LNCaP clone FGC (cell line): ENCODE results near the gene SLC13A4.
A peak's percentile ranks its signal among the peaks of the same experiment; 100 is the strongest.

Experiments used
- DNase-seq: peaks from one replicate; pipeline ENCODE4 v3.0.0-alpha.2; 2011; ENCODE audit warnings: low read depth
- H3K4me3 ChIP-seq: 2 replicates; pipeline ENCODE4 v1.5.1; 2011; ENCODE audit warnings: mild to moderate bottlenecking, low read depth, low read length, control low read depth
- CTCF ChIP-seq: IDR thresholded peaks from 2 replicates; pipeline ENCODE4 v1.5.1; 2012; ENCODE audit warnings: mild to moderate bottlenecking; ENCODE audit not compliant: control insufficient read depth, insufficient read depth; ENCODE audit errors: extremely low read depth

SLC13A4 gene

GRCh38 chr7:135664046-135664589 lies 63.9 kb downstream of the SLC13A4 start:
- no peak for DNase-seq
- no peak overlapping the region for H3K4me3 ChIP-seq

GRCh38 chr7:135662373-135663114 lies 65.4 kb downstream of the SLC13A4 start, which contains the start of gene STMP1:
Gene STMP1 (plus strand): TSS chr7:135662514.
- TF ChIP-seq CTCF: peak; percentile 74
- DNase-seq: peak; percentile 83

More at GRCh38 chr7:135664046-135664589, 63.9 kb downstream of the SLC13A4 start:
- no peak for TF ChIP-seq CTCF

GRCh38 chr7:135662123-135662372 lies 65.9 kb downstream of the SLC13A4 start:
- no peak for TF ChIP-seq CTCF
- DNase-seq: no peak
- H3K4me3 ChIP-seq: peak overlapping the region; percentile 96

More at GRCh38 chr7:135662373-135663114, 65.4 kb downstream of the SLC13A4 start, which contains the start of gene STMP1:
- H3K4me3 ChIP-seq: peak within 1 kb of the TSS; percentile 96

GRCh38 chr7:135661311-135662122 lies 66.5 kb downstream of the SLC13A4 start:
- TF ChIP-seq CTCF: no peak
- H3K4me3 ChIP-seq: peak overlapping the region; percentile 96
- no peak for DNase-seq

GRCh38 chr7:135659159-135659846 lies 68.7 kb downstream of the SLC13A4 start:
- no peak overlapping the region for H3K4me3 ChIP-seq
- TF ChIP-seq CTCF: no peak
- no peak for DNase-seq

GRCh38 chr7:135658564-135658963 lies 69.4 kb downstream of the SLC13A4 start:
- DNase-seq: no peak
- no peak overlapping the region for H3K4me3 ChIP-seq
- TF ChIP-seq CTCF: no peak
